ENCODE data around the gene INF2. TPM values are rescaled to one million over a fixed set of nuclear protein-coding genes. Genes with fewer than 3 reads are reported as not detected.
"Not testable (repeated sequence)": the region's sequence is repeated elsewhere in the genome, so short reads cannot be mapped to it uniquely, and the experiment has no call there.

The INF2 gene
- total RNA-seq, 1 donor from 2014 or later: 28.3 TPM

DNA sequence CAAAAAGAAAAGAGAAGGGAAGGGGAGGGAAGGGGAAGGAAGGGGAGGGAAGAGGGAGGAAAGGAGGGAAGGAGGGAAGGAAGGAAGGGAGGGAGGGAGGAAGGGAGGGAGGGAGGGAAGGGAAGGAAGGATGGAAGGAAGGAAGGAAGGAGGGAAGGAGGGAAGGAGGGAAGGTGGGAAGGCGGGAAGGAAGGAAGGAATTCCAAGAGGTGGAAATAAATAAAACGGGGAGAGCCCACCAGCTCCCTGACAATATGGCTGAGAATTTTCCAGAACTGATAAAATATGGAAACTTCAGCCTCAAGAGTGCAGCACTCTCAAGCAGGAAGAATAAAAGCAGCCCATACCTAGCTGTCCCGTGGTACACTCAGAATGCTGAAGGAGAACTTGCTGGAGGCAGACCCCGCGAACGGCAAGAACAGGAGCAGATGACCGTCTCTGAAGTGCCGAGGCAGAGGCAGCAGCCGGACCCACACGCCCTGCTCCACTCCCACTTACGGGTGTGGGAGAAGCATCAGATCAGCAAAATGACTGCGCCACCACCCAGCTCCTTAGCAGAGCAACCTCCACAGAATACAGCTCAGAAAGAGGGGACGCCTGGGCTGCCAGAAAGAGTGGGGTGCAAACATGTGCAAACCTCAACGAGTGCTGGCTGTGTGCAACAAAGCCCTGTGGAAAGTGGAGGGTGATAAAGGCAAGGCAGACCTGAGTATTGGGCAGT is 34.1 kb upstream of the INF2 start:
- intact Hi-C loops (cut with DNase I): no loop called here
- DNase-seq: peak; percentile 25
- no peak for ATAC-seq (ENCODE audit: poor library complexity)

DNA sequence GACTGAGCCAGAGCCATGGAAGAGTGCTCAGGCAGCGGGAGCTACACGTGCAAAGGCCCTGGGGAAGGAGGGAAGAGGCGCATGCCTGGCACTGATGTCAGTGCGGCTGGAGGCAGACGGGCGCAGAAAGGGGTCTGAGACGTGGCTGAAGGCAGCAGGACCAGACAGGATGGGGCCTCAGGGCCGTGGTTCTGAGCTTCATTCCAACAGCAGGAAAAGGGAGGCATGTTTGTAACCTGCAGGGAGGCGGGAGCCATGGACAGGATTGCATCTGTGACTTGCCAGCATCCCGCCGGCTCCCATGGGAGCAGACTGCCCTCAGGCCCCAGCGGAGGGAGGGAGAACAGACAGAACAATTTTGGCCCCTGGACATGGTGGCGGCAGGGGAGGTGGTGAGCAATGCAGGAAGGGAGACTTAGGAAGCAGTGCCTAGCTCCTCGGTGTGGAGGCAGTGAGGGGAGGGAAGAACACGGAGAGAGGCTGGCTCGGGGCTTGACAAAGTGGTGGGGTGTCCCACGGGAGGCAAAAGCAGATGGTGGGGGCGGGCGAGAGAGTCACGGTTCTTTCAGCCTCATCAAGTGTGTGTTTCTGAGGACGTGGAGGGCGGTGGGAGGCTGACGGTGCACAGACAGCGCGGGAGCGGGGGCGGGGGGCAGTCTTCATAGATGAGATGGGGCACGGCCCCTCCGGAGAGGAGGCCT is 33.3 kb upstream of the INF2 start:
- ATAC-seq (ENCODE audit: poor library complexity) (no peak), DNase-seq (peak; percentile 42)
- intact Hi-C loops (cut with DNase I): no loop called here

DNA sequence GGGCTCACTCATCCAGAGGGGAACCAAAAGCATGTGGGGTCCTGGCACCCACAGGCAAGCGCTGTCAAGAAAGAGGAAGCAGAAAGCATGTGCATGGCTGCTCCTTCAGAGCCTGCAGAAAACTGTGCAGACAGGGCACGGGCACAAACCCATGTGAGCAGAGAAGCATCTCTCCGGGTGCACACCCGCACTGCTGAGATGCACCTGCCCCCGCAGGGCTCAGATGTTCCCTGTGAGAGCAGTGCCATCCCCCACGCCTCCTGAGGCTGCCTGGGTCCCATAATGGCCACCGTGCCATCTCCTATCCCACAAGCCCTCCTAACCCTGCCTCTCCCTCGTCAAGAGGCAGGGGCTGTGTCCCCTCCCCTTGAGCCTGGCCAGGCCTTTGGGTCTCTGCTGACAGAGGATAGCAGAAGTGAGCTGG is 32.3 kb upstream of the INF2 start:
- DNase-seq (peak; percentile 39), ATAC-seq (ENCODE audit: poor library complexity) (no peak)
- intact Hi-C loops (cut with DNase I): no loop called here

DNA sequence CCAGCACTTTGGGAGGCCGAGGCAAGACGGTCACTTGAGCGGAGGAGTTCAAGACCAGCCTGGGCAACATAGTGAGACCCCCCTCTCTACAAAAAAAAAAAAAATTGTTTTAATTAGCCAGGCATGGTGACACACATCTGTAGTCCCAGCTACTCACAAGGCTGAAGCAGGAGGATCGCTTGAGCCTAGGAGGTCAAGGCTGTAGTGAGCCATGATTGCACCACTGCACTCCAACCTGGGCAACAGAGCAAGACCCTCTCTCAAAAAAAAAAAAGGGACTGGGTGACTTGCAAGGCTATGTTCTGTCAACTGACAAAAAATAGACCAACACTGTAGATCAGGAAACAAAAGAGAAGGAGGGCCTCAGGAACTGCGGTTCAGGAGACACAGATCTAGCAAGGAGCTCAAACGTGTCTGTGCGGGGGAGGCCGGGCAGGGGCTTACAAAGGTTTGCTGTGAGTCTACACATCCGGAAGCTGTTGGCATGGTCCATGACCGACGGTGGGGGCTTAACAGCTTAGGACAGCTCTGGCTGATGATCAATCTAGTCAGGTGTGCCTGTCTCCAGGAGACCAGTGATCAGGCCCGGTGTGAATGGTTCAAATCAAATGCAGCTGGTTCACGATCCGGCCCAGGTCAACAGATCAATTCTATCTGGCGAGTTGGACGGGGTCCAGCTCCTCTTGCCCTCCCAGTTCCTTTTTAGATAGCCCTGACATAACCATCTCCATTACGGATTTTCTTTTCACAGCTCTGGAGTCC is 31.7 kb upstream of the INF2 start:
- ATAC-seq (ENCODE audit: poor library complexity) (no peak), DNase-seq (peak; percentile 27)
- intact Hi-C loops (cut with DNase I): no loop called here

DNA sequence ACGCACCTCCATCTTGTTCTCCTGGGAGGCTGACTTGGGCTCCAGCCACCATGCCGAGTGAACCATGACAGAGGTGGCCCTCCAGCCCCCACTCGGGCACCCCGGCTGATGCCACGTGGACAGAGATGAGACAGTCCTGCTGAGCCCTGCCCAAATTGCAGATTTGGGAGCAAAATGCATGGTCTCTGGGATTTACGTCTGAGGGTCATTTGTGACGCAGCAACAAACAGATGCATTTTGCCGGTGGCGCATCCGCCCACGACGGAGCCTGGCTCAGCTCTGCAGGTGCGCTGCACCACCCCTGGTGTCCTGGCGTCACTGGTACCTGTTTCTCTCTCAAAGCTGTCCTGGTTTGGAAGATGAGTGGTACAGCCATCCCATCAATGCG is 31.1 kb upstream of the INF2 start:
- intact Hi-C loops (cut with DNase I): no loop called here
- peak; percentile 35 for DNase-seq
- ATAC-seq (ENCODE audit: poor library complexity): no peak

DNA sequence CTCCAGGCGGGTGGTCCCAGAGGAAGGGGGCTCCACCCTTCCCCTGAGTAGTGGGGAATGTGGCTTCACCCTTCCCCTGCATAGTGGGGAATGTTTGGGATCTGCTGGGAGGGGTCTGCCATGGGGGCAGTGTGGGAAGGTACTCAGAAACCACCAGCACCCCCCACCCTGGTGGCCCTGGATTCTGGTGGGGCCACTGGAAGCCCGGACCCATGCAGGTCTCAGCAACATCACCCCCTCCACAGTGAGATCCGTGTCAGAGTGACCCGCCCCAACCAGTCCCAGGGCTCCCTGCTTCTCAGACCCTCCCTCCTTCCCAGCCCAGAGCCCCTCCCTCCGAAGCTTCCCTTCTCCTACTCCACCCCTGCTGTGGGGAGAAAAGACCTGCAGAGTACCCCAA is 30.3 kb upstream of the INF2 start:
- peak; percentile 15 for DNase-seq
- intact Hi-C loops (cut with DNase I): no loop called here
- no peak for ATAC-seq (ENCODE audit: poor library complexity)

DNA sequence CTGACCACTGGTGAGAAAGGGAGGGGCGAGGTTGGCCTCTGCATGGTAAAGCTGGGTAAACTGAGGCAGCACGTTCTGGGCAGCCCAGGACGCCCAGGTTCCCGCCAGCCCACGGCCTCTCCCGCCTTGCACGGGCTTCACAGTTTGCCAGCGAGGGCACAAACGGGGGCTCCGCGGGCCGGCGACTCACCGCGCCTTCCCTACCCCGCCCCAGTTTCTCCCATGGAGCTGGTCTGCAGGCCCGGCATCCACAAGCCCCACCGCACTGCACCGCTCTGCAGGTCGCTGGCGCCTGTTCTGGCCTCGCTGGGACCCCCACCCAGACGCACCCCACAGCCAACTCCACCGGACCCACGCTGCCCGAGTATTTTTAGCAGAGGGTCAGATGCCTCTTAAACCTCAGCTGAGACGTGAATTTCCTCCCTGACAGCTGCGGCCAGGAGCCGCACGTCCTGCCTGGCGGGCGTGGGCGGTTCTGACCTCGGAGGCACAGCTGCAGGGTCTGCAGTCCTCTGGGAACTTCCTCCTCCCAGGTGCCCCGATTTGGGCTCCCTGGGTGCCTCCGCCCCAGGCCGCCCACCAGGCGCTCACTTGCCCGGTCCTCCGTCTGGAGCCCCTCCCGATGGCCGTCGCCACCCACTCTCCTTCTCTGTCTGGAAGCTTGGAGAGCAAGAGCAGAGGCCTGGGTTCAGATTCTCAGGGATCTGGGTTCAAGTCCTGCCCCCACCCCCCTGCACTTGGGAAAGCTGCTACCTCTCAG is 29.5 kb upstream of the INF2 start:
- ATAC-seq (ENCODE audit: poor library complexity) (no peak), DNase-seq (peak; percentile 20)
- intact Hi-C loops (cut with DNase I): no loop called here

DNA sequence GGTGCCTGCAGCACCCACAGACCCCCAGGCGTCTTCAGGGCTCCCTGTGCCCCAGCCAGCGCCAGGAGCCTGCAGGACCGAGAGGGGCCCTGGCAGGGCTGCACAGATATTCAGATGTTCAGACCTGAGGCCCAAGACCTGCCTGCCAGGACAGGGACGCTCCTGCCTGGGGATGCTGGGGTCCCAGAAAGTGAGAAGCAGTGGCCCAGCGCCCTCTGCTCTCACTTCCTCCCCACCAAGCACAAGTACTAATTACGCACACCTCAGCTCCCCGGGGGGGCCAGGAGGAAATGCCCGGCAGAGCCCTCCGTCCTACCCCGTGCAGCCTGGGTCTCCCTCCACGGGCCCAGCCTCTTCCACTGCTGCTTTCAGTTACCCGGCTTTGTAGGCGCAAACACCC is 28.8 kb upstream of the INF2 start:
- peak; percentile 12 for DNase-seq
- no peak for ATAC-seq (ENCODE audit: poor library complexity)
- intact Hi-C loops (cut with DNase I): no loop called here

DNA sequence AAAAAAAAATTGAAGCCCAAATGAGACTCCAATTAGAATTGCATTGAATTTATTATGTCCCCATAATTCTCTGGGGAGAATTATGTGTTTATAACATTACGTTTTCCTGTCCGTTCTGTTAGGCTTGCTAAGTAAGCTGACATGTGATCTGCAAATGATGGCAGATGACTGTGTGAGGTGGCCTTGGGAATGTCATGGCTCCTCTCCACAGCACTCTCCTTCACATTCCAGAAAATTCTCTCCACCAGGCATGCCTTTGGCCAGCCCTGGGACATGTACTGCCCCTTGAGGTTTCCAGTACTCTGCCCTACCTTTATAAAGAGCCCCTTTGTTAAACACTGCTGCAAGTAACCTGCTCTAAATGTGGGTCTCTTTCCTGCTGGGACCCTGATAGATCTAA is 28.3 kb upstream of the INF2 start:
- ATAC-seq (ENCODE audit: poor library complexity): no peak
- intact Hi-C loops (cut with DNase I): no loop called here
- DNase-seq: no peak

DNA sequence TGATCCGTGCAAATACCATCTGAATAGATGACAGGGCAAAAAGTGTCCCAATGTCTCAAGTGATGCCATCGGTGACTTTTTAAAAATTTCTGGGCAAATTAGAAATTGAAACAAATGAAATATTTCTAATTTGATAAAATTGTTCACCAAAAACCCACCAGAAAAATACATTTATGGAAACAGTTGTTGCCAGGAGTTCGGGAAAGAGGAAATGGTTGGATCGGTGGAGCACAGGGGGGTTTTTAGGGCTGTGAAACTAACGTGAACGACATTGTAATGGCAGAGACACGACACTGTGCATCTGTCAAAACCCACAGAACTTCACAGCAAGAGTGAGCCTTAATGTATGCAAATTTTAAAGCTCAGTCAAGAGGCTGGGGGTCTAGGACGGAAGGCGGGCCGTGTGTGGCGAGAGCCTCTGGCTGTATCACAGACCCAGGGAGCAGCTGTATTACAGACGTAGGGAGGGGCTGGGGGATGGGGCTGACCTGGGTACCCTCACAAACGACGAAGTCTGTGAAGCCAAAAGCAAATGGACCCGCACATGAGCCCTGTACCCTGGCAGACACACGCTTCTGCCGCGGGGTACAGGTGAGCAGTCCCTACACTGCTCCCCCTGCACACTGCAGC is 27.8 kb upstream of the INF2 start:
- DNase-seq; intact Hi-C loops (cut with DNase I); ATAC-seq (ENCODE audit: poor library complexity): not testable (repeated sequence)

DNA sequence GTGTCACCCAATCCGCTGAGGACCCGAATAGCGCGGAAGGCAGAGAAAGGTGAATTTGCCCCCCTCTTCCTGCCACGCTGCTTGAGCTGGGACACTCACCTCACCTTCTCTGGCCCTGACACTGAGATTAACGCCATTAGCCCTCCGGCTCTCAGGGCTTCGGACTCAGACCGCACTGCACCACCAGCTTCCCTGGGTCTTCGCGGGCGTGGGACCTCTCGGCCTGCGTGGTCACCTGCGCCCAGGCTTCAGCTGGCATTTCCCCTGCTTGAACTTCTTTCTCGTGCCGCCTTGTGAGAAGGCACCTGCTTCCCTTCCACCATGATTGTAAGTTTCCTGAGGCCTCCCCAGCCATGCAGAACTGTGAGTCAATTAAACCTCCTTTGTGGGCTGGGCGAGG is 26.9 kb upstream of the INF2 start:
- DNase-seq; intact Hi-C loops (cut with DNase I): not testable (repeated sequence)

DNA sequence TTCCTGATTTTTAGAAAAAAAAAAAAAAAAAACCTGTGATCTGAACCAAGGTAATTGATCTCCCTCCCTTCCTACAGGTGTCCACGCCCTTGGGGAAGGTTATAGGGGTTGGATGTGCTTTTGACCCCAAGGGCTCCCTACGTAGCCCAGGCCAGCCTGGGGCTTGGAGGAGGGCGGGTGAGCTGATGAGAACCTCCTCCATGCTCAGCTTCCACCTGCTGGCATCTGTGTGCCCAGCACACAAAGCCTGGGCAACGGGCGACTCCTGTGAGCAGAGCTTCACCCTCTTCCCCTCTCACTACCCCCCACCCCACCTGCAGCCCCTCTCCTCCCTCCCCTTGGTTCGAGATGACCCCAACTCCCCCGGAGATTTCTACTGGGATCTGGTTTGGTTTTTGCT is 25.3 kb upstream of the INF2 start:
- ATAC-seq (ENCODE audit: poor library complexity) (no peak), DNase-seq (no peak)
- intact Hi-C loops (cut with DNase I): no loop called here

More for the DNA sequence above, 26.9 kb upstream of the INF2 start:
- not testable (repeated sequence) for ATAC-seq (ENCODE audit: poor library complexity)

DNA sequence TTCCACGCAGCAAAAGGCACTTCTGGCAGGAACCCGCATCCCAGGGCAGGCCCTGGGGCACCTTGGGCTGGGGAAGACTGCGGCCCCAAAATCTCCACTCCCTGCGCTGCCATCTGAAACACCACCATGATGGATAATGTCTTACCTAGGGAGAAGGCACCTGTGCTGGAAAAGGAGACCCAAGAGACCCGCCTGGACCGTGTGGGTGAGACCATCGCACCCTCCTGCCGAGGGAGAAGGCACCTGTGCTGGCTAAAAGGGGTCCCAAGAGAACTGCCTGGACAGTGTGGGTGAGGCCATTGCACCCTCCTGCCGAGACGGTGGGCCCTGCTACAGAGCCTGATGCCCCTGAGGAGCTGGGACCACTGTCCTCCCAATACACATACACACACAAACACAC is 24.8 kb upstream of the INF2 start:
- ATAC-seq (ENCODE audit: poor library complexity): no peak
- intact Hi-C loops (cut with DNase I): no loop called here
- DNase-seq: no peak

DNA sequence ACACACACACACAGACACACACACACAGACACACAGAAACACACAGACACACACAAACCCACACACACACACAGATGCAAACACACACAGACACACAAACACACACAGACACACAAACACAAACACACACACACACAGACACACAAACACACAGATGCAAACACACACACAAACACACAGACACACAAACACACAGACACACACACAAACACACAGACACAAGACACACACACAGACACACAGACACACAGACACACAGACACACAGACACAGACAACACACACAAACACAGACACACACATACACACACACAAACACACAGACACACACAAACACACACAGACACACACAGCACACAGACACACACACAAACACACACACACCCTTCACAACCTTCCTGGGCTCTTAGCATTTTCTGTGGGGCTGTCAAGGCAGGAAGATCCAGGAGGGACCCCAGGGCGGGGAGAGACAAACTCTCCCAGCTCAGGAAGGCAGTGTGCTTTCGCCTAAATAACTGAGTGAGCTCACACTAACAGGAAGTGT is 24.2 kb upstream of the INF2 start:
- ATAC-seq (ENCODE audit: poor library complexity) (peak; percentile 18), DNase-seq (no peak)
- intact Hi-C loops (cut with DNase I): no loop called here

DNA sequence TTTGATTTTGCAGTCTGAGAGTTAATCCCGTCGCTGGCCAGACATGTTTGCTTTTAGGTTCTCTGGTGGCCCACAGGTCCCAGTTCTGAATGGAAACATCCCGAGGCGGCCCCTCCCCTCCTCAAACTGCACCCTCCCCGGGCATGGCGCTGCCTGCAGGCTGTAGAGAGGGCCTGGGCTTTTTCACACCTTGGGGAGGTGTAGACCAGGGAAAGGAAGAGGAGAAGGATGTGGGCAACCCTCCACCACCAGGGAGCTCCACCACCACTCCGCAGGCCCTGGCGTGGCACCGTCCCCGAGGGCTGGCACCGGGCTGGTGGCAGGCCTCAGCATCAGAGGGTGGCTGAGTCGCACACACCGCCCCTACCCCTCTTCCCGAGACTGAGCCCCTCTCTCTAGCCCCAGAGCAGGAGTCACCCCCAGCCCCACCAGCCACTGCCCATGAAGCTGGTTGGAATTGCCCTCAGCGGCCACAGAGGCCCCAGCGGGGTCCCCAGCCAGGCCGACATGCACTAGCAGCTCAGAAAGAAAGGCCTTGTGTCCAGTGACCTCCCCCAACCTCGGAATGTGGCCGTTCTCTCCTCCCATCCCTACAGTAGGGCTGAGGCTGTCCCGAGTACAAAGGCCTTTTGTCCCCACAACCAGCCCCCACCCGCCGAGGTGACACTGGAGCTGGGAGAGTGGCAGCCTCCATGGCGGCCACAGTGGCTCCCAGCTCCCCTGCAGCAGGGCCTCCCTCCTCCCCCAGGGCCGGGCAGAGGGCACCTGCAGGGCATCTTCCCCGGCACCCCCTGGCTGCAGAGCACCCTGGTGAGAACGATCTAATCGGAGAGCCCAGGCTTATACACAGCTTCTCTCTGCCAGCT is 23.5 kb upstream of the INF2 start:
- intact Hi-C loops (cut with DNase I): no loop called here
- ATAC-seq (ENCODE audit: poor library complexity) (peak; percentile 83), DNase-seq (peak; percentile 61)

DNA sequence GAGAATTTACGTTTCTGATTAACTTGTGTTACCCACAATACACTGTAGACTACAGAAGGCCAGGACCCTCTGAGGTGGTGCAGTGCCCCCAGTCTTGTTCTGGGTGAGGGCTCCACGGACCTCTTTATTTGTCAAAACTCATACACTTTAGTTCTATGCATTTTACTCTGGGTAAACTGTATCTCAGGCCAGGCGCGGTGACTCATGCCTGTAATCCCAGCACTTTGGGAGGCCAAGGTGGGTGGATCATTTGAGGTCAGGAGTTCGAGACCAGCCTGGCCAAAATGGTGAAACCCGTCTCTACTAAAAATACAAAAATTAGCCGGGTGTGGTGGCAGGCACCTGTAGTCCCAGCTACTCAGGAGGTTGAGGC is 22.9 kb upstream of the INF2 start:
- ATAC-seq (ENCODE audit: poor library complexity); DNase-seq; intact Hi-C loops (cut with DNase I): not testable (repeated sequence)

DNA sequence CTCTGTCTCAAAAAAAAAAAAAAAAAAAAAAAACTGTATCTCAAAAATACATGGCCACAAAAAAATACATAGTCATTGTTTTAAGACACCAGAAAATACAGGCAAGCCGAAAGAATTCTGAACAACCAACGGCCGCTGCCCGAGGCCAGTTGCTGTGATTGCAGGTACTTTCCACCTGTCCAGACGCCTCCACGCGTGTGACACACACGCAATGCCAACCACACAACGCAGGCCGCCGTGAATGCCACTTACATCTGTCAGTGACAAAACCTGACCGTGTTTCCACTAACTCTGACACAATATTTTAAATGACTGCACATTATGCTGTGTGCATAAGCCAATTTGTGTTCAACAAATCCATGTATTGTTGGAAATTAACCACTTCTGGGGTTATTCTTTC is 22.4 kb upstream of the INF2 start:
- no peak for DNase-seq
- intact Hi-C loops (cut with DNase I): no loop called here
- no peak for ATAC-seq (ENCODE audit: poor library complexity)
